Endothelial cell (in vitro differentiated cells): ENCODE data around the gene TPRG1. TPM values are rescaled to one million over a fixed set of nuclear protein-coding genes. Genes with fewer than 3 reads are reported as not detected.

Source experiments
- DNase-seq: peaks from one replicate; pipeline ENCODE4 v3.0.0; 2021; ENCODE audit warnings: low spot score
- H3K27ac Mint-ChIP-seq: one replicate; pipeline ENCODE4 v1.8.0; 2021; ENCODE audit warnings: mixed read lengths, inconsistent platforms; ENCODE audit not compliant: unreplicated experiment
- H3K27me3 Mint-ChIP-seq: one replicate; pipeline ENCODE4 v1.8.0; 2021; ENCODE audit warnings: mild to moderate bottlenecking, moderate library complexity, mixed read lengths, inconsistent platforms; ENCODE audit not compliant: unreplicated experiment
- H3K36me3 Mint-ChIP-seq: one replicate; pipeline ENCODE4 v1.8.0; 2021; ENCODE audit warnings: mild to moderate bottlenecking, low read depth, mixed read lengths, inconsistent platforms; ENCODE audit not compliant: unreplicated experiment
- H3K4me1 Mint-ChIP-seq: one replicate; pipeline ENCODE4 v1.8.0; 2021; ENCODE audit warnings: mild to moderate bottlenecking, mixed read lengths, inconsistent platforms; ENCODE audit not compliant: unreplicated experiment
- H3K4me3 Mint-ChIP-seq: one replicate; pipeline ENCODE4 v1.8.0; 2021; ENCODE audit warnings: mild to moderate bottlenecking, mixed read lengths, inconsistent platforms; ENCODE audit not compliant: unreplicated experiment
- H3K9me3 Mint-ChIP-seq: one replicate; pipeline ENCODE4 v1.8.0; 2021; ENCODE audit warnings: mixed read lengths, inconsistent platforms; ENCODE audit not compliant: unreplicated experiment
- CTCF ChIP-seq: fragments of 200-600 bp; sonication (generic); IDR thresholded peaks from one replicate; pipeline ENCODE4 v1.5.0; 2021; ENCODE audit warnings: antibody characterized with exemption; ENCODE audit not compliant: unreplicated experiment
- total RNA-seq: library from RNA; stranded (reverse); fragmentation: NEBNext Ultra II Directional; extraction: Animal tissue kit (Norgen Biotek cat#: 25700); gene quantifications from one replicate; pipeline ENCODE4 v1.2.1, GENCODE V29; 2021; ENCODE audit not compliant: unreplicated experiment

The TPRG1 gene
- total RNA-seq, 1 donor from 2014 or later, result 2.1 TPM

- peaks cover 18% of the 10 kb centered on the region for H3K4me1 Mint-ChIP-seq
- no peaks in the 10 kb centered on the region for H3K9me3 Mint-ChIP-seq
- no peak for TF ChIP-seq CTCF
- no peak overlapping the region for H3K27ac Mint-ChIP-seq
- peaks cover 1% of the 10 kb centered on the region for H3K27me3 Mint-ChIP-seq
- H3K36me3 Mint-ChIP-seq, result no peaks in the 10 kb centered on the region
- no peak overlapping the region for H3K4me3 Mint-ChIP-seq
- no peak for DNase-seq
Observed at GRCh38 chr3:189225431-189225830, 53.7 kb downstream of the TPRG1 start.

- DNase-seq, result no peak
- Mint-ChIP-seq H3K4me1 (peaks cover 21% of the 10 kb centered on the region), H3K9me3 (no peaks in the 10 kb centered on the region), H3K27me3 (peaks cover 1% of the 10 kb centered on the region), H3K4me3 (no peak overlapping the region), H3K27ac (no peak overlapping the region), H3K36me3 (no peaks in the 10 kb centered on the region)
- no peak for TF ChIP-seq CTCF
Observed at GRCh38 chr3:189227249-189227648, 55.5 kb downstream of the TPRG1 start.

GRCh38 chr3:189229196-189229828, 57.5 kb downstream of the TPRG1 start:
- H3K9me3 Mint-ChIP-seq, result no peaks in the 10 kb centered on the region
- H3K4me3 Mint-ChIP-seq, result no peak overlapping the region
- H3K27me3 Mint-ChIP-seq, result peaks cover 1% of the 10 kb centered on the region
- no peaks in the 10 kb centered on the region for H3K36me3 Mint-ChIP-seq
- peaks cover 29% of the 10 kb centered on the region for H3K4me1 Mint-ChIP-seq
- DNase-seq, result no peak
- TF ChIP-seq CTCF, result no peak
- peak overlapping the region; percentile 55 for H3K27ac Mint-ChIP-seq

GRCh38 chr3:189232790-189233189, 61.0 kb downstream of the TPRG1 start:
- Mint-ChIP-seq H3K4me1 (peaks cover 22% of the 10 kb centered on the region), H3K27ac (no peak overlapping the region), H3K27me3 (peaks cover 1% of the 10 kb centered on the region), H3K36me3 (no peaks in the 10 kb centered on the region), H3K9me3 (no peaks in the 10 kb centered on the region), H3K4me3 (no peak overlapping the region)
- DNase-seq, result no peak
- TF ChIP-seq CTCF, result no peak

GRCh38 chr3:189233225-189233858, 61.6 kb downstream of the TPRG1 start:
- TF ChIP-seq CTCF, result peak; percentile 42
- peak; percentile 57 for DNase-seq
- H3K4me1 Mint-ChIP-seq, result peaks cover 22% of the 10 kb centered on the region
- no peak overlapping the region for H3K27ac Mint-ChIP-seq
- peaks cover 1% of the 10 kb centered on the region for H3K27me3 Mint-ChIP-seq
- no peaks in the 10 kb centered on the region for H3K36me3 Mint-ChIP-seq
- no peak overlapping the region for H3K4me3 Mint-ChIP-seq
- H3K9me3 Mint-ChIP-seq, result no peaks in the 10 kb centered on the region
